NAMALWA (cell line): ENCODE measurements around the gene DLGAP1.
"Not testable (repeated sequence)": the region's sequence is repeated elsewhere in the genome, so short reads cannot be mapped to it uniquely, and the experiment has no call there.

ENCODE experiments used
- DNase-seq: peaks from one replicate; pipeline ENCODE4 v3.0.0-alpha.2; 2015; ENCODE audit warnings: low spot score

Gene DLGAP1

GRCh38 chr18:3498698-3499471, 956.2 kb downstream of the DLGAP1 start:
- DNase-seq = no peak

- no peak for DNase-seq
These were observed 959.2 kb downstream of the DLGAP1 start for GRCh38 chr18:3495691-3496430.

- DNase-seq = no peak
These were observed 960.5 kb downstream of the DLGAP1 start for GRCh38 chr18:3494569-3494968.

- no peak for DNase-seq
These were observed 960.9 kb downstream of the DLGAP1 start for GRCh38 chr18:3494245-3494526.

- DNase-seq = peak; percentile 34
These were observed 961.4 kb downstream of the DLGAP1 start for GRCh38 chr18:3493501-3494244.

GRCh38 chr18:3492721-3493120, 962.4 kb downstream of the DLGAP1 start:
- no peak for DNase-seq

GRCh38 chr18:3491981-3492555, 963.0 kb downstream of the DLGAP1 start:
- DNase-seq = no peak

- no peak for DNase-seq
These were observed 965.6 kb downstream of the DLGAP1 start for GRCh38 chr18:3489462-3489861.

GRCh38 chr18:3486512-3486911, 968.6 kb downstream of the DLGAP1 start:
- DNase-seq = no peak

- no peak for DNase-seq
These were observed 969.7 kb downstream of the DLGAP1 start for GRCh38 chr18:3485153-3486149.

- no peak for DNase-seq
These were observed 972.8 kb downstream of the DLGAP1 start for GRCh38 chr18:3482258-3482657.

- DNase-seq = peak; percentile 62
These were observed 973.4 kb downstream of the DLGAP1 start for GRCh38 chr18:3481696-3482210.

- no peak for DNase-seq
These were observed 974.1 kb downstream of the DLGAP1 start for GRCh38 chr18:3480827-3481573.

- DNase-seq = no peak
These were observed 975.1 kb downstream of the DLGAP1 start for GRCh38 chr18:3479978-3480509.

- no peak for DNase-seq
These were observed 976.7 kb downstream of the DLGAP1 start for GRCh38 chr18:3478262-3478978.

- DNase-seq = no peak
These were observed 982.2 kb downstream of the DLGAP1 start for GRCh38 chr18:3472681-3473544.

- DNase-seq = not testable (repeated sequence)
These were observed 983.0 kb downstream of the DLGAP1 start for GRCh38 chr18:3472121-3472520.

GRCh38 chr18:3471141-3471648, 983.9 kb downstream of the DLGAP1 start:
- no peak for DNase-seq
